Mammary epithelial cell (primary cell): Measurements from ENCODE around the gene ALG8.

Source experiments
- CTCF ChIP-seq, 2 donors: IDR thresholded peaks in 1 of 2; conservative IDR thresholded peaks in 1 of 2; 2 replicates each; pipeline ENCODE4 v1.5.1; 2011 to 2012; ENCODE audit warnings: inconsistent platforms in 2 of 2, low read length in 2 of 2, mild to moderate bottlenecking in 2 of 2, control low read depth in 1 of 2, low read depth in 1 of 2; ENCODE audit not compliant: insufficient read depth in 1 of 2; ENCODE audit errors: extremely low read depth in 1 of 2
- EZH2 ChIP-seq: IDR thresholded peaks from 2 replicates; pipeline ENCODE4 v1.6.1; 2012; ENCODE audit warnings: low read length, inconsistent platforms, borderline replicate concordance

- TF ChIP-seq CTCF (conservative IDR thresholded peaks at IDR 0.05 in 1 of 2, IDR thresholded peaks at IDR 0.05 in 1 of 2; ENCODE audit: extremely low read depth in 1 of 2, insufficient read depth in 1 of 2, low read depth in 1 of 2, low read length in 2 of 2) (no peak), EZH2 (no peak)
These were observed 37.2 kb upstream of the ALG8 start for GRCh38 chr11:78176605-78177141.
